GF-D8 (cell line): Measurements from ENCODE around the gene FBRSL1.

Experiments
- DNase-seq: peaks from one replicate; lab custom pipeline; 2025; lab: John Stamatoyannopoulos, UW

Gene FBRSL1

DNA sequence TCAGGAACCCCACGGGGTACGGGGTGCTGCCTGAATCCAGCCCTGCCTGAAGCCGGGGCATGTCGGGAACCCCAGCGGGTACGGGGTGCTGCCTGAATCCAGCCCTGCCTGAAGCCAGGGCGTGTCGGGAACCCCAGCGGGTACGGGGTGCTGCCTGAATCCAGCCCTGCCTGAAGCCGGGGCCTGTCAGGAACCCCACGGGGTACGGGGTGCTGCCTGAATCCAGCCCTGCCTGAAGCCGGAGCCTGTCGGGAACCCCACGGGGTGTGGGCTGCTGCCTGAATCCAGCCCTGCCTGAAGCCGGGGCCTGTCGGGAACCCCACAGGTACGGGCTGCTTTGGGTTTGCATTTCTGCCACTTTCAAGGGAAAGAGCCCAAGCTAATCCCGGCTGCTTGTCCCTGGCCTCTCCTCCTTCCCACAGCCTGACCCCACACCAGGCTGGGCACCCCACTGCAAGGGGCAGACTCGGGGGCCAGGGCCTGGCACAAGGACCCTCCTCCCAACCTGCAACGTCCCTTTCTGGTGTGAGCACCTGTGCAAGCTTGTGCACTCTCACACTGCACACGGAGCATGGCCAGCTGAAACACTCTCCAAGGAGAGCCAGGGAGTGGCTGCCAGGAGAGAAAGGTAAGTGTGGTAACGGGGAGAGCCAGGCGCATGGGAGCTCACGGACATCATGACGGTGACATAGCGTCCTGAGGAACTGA lies 5.6 kb upstream of the FBRSL1 start:
- no peak for DNase-seq

DNA sequence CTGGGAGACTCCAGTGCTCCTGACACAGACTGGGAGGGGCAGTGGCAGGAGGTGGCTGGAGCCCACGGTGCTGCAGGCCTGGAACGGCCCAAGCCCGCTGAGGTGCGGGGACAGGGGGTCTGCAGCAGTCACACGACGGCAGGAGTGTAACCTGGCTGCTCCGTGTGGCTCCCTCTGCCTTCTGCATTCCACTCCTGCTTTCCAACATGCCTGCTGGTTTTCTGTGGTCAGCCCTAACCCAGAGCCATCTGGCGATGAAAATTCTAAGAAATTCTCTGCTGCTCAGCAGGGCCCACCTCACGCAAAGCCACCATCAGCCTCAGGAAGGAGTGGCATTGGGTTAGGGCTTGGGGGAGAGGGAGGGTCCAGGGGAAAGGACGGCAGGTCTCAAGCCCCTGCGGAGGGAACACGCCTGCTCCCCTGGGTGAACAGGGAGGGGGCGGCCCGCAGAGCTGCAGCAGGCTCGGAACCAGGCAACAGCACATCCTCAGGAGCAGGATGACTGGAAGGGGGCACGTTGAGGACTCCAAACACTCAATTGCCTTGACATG lies 5.0 kb upstream of the FBRSL1 start:
- no peak for DNase-seq

DNA sequence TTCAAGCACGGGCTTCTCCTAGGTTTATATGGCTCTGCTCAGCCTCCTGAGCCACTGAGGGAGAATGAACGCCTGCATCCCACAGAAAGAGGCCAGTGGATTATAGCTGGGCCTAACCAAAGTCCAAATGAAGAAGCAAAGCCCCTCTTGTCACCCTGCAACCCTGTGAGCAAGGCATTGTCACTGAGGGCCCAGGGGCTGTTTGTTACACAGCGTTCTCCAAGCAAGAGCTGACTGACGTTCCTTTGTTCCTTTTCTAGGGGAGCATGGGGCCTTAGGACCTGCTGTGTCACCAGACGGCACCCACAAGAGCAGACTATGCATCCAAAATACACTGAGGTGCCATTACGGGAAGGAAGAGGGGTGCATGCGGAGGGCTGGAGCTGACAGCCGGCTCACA lies 4.3 kb upstream of the FBRSL1 start:
- DNase-seq, result no peak

DNA sequence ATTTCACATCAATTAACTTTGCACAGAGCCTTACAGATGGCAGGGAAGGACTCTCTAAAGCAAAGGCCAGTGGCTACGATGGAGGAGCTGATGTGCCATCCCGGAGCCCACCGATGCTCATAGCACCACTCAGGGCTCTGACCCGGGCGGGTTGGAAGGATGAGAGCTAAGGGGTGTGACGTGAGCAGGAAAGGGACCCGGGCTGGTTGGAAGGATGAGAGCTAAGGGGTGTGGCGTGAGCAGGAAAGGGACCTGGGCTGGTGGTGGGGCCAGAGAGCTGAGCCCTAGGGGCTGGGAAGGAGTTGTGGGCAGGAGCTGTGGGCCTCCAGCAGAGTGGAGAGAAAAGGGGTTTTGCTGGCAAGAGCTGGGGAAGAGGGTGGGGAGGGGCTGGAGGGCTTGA lies 3.8 kb upstream of the FBRSL1 start:
- DNase-seq, result no peak

DNA sequence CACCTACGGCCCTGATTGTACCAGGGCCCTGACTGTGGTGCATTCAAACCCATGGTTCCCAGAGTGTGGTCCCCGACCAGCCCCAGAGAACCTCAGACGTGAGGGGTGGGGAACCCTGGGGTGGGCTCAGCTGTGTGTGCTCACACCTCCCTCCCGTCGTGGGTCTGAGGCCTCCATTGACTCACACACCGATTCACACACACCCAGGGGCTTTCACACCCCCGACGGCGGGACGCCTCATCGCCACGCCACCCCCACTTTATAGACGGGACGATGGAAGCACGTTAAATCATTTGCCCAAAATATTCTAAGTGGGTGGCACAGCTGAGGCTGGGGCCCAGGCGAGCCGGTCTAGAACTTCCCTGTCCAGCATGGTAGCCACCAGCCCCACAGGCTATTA lies 3.4 kb upstream of the FBRSL1 start:
- no peak for DNase-seq

DNA sequence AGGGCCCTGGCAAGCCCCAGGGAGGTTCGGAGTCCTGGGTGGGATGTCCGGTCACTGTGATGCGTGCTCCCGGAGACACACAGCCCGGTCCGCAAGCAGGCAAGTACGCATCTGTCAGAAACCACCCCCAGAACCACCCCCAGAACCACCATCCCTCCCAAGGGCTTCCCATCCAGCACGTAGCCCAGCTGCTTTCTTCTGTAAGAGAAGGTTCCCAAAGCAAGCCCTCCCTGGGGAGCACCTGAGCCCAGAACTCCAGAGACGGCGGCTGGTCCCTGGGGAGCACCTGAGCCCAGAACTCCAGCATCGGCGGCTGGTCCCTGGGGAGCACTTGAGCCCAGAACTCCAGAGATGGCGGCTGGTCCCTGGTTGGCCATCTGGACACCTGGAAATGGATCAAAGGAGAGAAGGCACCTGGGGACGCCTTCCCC lies 2.6 kb upstream of the FBRSL1 start:
- no peak for DNase-seq

DNA sequence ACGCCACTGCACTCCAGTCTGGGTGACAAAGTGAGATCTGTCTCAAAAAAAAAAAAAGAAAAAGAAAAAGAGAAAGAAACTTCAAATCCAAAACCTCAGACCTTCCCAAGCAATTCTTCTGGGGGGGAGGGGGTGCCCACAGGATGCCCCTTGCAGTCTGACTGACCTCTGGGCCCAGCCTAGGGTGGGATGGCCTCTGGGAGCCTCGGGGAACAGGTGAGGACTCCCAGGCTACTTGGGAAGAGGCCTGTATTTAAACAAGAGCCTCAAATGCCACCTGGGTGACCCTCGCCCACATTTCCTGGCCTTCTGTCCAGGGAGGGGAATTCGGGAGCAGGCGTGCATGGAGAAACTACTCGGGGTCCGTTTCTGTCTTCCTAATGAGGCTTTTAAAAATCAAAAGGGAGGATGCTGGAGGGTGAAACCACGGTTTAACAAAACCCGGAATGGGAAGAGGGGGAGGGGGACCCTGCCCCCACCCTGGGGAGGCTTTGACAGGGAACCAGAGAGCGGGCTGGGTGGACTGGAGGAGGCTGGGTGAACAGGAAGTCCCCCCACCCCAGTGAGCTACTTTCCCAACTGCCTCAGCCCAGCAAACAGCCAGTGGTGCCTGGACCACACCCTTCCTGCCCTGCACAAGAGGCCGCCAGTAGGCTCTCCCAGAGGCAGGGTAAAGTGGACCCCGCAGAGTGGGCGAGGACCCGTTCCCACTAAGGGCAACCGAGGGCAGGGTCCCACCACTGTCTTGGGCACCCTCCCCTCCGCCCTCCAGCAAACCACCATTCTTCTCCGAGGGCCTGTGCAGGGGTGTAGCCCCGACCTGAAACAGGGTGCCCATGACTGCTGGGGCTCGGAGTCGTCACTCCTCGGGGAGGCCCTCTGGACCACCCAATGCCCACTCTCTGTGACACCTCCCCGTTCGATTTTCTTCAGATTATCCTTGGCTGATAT lies 1.5 kb upstream of the FBRSL1 start:
- DNase-seq, result peak; percentile 38

DNA sequence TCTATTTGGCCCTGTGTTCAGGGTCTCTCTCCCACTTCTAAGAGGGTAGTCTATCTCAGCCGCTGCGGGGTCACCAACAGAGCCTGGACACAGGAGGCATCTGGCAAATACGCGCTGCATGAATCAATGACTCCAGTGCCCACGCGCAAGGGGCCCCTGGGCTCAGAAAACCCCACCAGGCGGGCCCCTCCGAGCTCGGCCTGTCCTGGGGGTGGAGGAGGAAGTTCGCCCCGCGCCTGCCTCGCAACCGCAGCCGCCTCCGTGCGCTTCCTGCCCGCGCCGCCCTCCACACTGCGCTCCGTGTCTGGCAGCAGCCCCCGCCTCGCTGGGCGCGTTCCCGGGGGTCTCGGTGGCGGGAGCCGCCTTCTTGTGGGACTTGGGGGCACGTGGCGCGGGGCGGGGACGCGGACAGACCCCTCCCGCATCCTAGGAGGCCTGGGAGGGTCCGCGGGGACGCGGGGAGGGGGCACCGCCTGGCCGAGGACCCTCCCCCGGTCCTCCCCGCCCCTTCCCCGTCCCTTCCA lies 811 bp upstream of the FBRSL1 start:
- no peak for DNase-seq

DNA sequence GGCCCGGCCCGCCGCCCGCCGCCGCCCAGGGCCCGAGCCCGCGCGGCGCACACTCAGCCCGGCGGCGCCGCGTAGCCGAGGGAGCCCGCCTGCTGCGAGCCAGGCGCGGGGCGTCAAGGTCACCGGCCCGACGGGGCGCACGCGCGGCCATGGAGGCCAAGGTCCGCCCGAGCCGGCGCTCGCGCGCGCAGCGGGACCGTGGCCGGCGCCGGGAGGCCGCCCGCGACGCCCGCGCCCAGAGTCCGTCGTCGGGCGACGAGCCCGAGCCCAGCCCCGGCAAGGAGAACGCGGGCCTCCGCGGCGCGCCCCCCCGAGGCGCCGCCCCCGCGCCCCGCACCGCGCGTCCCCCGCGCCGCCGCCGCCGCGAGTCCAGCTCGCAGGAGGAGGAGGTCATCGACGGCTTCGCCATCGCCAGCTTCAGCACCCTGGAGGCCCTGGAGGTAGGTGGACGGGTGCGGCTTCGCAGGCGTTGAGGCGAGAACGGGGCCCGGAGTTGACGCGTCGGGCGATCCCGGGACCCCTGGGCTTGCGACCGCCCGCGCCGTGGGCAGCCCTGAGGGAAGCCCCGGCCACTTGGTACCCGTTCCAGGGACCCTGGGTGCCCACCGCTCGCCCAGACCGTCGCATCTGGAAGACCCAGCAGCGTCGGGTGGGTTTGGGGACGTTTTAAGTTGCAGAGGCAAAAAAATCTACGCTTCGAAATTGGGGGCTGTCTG lies 629 bp downstream of the FBRSL1 start:
- no peak for DNase-seq

DNA sequence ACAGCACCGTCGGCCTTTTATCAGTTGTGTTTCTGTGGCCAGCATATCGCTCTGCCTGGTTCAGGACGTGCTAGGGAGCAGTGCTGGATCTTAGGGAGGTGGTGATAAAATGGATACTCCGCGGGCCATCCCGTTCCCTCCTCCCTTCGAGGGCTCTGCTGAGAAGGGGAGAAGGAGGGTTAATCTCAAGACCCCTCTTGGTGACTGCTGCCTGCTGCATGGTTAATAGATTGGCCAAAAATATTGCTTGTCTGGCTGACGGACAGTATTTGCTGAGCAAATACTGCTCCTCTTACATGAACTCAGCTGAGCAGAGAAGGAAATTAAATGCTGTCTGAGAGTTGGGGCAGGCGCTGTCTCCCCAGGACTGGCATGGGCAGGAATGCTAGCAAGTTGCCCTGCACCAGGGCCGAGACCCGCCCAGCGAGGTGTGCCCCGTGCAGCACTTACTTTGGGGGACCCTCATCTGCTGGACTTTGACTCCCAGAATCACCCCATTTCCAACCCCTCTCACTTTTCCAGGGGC lies 1.2 kb downstream of the FBRSL1 start:
- DNase-seq, result no peak

DNA sequence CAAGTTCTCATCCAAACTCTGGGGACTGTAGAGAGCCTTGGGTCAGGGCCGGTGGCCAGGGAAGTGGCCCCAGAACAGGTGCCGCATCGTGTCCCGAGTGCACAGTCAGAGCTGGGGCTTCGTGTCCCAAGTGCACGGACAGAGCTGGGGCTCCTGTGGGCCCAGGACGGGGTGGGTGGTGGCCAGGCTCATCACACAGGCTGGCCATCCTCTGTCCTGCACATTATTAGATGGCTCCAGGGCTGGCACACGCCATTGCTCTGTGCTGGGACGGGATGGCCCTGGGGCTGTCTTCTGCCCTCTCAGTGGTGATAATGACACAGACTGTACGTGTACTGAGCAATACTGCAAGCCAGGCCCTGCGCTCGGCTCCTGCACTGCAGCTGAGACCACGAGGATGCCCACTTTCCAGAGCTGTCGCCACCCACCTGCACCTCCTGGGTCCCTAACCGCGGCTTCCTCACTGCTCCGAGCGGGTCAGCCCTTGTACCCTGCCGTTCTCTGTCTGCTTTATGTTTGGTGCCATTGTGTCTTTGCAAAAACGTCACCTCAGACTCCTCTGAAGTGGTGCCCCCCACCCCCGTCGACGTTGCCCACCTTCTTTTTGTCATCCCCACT lies 1.9 kb downstream of the FBRSL1 start:
- no peak for DNase-seq

DNA sequence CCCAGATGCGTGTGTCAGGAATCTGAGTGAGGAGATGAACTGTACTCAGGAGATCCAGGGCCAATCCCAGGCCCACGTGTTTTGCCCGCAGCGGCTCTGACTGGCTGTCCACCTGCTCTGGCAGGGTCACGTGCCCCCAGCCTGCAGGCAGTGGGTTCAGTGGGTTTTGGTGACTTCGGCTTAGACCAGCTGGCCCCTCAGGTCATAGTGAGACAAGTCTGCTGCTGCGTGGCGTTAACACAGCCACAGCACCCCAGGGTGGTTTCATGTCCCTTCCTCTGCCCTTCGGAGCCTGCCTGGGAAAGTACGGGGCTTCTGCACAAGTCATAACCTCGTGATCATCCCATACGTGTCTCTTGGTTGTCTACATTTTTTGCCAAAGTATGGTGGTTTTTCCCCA lies 2.6 kb downstream of the FBRSL1 start:
- DNase-seq, result no peak

DNA sequence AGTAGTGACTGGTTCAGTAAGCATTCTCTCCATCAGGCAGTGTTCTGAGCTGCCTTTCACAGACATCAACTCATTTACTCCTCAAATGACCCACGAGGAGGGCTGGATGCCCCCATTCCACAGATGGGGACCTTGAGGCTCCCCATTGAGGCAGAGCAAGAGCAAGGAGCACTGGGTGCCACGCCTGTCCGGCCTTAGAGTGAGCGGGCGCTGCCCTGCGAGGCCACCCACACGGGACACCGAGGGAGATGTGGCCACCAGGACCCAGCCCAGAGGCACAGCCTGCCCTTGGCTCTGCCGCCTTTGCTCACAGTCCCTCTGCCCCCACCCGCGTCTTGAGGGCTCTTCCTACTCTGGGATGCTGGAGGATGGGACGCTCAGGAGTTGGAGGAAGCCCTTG lies 3.0 kb downstream of the FBRSL1 start:
- no peak for DNase-seq

DNA sequence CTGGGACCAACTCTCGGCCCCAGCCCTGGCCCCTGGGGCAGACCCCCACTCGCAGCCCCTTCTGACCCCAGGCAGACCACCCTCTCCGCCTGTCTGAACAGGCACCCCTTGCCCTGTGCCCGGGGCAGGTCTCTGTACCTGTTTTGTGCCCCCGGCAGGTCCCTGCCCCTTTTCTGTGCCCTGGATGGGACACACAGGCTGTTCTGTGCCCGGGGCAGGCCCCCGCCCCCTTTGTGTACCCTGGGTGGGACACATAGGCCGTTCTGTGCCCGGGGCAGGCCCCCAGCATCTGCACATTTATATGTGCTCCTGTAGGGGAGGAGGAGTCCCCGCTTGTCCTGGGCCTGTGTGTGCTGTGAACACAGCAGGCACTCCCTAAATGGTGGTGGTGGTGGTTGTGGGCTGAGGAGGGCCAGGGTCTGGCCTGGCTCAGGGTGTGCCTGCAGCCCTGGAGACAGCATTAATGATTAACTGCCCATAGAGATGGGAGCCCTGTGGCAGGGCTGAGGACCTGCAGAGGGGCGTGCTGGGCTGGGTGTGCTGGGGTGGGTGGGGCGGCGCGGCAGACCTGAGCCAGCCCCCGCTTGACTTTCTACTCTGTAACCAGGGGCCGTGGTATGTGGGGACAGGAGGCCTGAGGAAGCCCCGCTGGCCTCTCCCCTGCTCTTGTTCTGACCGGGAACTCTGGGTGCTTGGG lies 3.7 kb downstream of the FBRSL1 start:
- DNase-seq, result no peak

DNA sequence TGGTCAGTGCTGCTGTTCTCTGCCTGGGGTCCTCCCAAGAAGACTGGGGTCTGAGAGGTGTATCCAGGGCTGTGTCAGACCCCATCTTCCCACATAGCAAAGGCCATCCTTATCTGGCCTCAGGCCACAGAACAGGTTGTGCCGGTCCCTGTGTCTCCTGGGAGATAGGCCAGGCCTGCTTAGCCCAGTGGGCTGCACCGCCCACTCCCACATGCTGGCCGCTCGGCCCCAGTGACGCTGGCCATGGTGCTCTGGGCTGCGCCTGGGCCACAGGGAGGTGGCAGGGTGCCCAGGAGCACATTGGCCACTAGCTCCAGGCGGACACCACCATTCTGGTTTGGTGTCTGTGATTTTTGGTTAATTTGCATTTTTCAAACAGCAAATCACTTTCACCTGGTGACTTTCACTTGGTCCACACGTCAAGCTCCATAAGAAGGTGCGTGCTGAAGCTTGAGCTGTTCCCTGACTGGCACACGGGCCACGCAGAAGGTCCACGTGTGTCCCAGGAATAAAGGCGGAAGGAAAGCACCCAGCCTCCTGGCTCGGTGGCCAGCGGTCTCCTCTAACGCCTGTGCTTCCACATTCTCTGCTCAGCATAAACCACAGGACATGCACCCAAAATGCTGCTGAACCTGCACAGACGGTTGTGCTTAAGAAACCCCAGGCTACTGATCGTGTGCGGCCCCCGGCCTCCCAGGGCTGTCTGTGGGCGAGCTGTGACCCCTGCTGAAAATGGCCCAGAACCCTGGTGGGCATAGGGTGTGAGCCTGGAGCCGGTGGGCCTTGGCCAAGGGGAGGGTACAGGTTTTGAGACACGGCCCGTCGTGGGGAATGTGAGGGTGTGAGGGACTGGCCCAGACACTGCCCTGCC lies 4.6 kb downstream of the FBRSL1 start:
- no peak for DNase-seq

DNA sequence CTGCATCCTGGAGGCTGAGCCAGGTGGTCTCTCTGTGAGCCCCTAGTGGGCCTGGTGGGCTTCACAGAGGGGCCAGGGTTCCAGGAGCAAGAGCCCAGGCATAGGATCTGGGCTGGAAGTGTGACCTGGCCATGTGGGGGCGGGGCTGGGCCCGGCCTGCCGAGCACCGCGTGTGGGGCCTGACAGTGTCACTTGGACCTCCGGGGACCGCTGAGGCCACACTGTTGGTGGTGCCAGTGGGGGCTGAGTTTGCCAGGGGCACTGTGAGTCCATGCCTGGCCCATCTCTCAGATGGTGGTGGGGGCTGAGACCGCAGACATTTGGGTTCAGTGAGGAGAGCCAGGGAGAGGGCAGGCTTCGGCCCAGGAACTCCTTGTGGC lies 5.2 kb downstream of the FBRSL1 start:
- DNase-seq, result no peak

DNA sequence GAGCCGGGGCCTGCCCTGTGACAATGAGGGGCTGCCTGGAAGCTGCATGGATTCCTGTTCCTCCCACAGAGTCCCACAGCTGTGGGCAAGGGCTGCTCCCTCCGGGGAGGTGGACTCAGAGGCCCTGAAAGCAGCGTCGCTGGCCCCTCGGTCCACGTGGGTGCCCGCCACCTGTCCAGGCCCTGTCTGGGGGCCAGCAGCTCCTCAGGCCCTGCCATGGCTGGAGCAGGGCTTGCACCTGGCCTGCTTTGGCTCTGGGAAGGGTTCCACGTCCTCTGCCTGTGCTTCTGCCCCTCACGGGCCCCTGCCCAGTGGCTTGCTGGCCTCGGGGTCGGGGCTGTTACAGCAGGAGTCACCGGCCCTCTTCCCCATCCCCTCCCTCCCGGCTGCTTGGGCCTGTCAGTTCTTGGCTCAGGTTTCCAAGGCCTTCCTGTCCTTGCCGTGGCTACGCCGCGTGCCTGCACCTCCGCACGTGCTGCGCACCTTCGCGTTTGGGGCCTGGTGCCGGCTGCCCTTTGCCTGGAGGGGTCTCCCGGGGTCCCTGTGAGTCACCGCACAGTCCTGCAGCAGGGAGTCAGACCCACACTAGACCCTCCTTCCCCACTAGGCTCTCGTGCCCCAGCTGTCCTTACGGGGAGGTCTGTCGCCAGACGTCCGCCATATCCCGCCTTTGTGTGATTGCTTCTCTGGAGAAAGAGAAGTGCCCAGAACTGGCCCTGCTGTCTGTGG lies 5.8 kb downstream of the FBRSL1 start:
- DNase-seq, result no peak

DNA sequence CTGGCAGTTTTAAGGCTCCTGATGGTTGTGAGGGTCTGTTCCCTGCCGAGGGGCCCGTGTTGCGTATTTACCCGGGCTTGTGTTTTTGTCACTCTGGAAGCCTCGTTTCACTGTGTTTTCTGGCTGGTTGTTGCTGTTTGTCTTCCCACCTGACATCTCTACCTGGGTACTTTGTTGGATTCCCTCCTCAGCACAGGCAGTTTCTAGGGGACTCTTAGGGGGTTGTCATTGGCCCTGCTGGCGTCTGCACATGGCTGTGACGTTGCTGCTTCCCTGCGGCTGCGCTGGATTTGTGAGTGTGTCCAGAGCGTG lies 6.4 kb downstream of the FBRSL1 start:
- DNase-seq, result no peak

DNA sequence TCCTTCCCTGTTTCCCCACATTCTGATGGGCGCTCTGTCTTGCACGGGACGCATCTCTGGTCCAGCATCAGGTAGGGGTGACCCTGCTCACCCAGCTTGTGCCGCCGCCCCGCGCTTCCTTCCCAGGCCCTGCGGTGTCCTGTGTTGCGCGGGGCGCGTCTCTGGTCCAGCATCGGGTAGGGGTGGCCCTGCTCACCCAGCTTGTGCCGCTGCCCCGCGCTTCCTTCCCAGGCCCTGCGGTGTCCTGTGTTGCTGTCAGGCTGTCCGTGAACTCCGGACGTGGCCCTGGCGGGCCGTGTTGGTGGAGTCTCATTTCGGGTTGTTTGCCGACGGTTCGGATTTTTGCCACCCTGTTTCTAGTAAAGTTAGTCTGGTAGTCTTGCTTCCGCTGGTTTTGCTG lies 6.8 kb downstream of the FBRSL1 start:
- no peak for DNase-seq
